ENCODE data around the gene NCDN.

NCDN gene

DNA sequence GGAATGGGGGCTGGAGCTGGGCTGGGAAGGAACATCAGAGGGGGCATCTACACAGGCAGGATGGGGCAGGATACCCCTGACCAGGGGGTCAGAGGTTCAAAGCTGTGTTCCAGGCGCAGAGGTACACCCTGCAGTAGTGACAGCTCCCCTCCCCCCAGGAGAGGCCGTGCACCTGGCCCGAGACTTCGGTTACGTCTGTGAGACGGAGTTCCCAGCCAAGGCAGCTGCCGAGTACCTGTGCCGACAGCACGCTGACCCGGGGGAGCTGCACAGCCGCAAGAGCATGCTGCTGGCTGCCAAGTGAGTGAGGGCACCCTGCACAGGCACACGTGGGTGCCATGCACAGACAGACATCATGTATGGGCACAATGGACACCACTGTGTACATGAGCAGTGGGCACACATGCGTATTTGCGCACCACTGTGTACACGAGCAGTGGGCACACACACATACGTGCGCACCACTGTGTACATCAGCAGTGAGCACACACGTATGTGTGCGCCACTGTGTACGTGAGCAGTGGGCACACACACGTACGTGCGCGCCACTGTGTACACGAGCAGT is 33.0 kb downstream of the NCDN start:
- no peak for DNase-seq (ENCODE audit: low read depth)

GRCh38 chr1:35591211-35591610 is 33.6 kb downstream of the NCDN start:
- DNase-seq (ENCODE audit: low read depth), result no peak

GRCh38 chr1:35592991-35593769 is 35.6 kb downstream of the NCDN start:
- DNase-seq (ENCODE audit: low read depth), result no peak

DNA sequence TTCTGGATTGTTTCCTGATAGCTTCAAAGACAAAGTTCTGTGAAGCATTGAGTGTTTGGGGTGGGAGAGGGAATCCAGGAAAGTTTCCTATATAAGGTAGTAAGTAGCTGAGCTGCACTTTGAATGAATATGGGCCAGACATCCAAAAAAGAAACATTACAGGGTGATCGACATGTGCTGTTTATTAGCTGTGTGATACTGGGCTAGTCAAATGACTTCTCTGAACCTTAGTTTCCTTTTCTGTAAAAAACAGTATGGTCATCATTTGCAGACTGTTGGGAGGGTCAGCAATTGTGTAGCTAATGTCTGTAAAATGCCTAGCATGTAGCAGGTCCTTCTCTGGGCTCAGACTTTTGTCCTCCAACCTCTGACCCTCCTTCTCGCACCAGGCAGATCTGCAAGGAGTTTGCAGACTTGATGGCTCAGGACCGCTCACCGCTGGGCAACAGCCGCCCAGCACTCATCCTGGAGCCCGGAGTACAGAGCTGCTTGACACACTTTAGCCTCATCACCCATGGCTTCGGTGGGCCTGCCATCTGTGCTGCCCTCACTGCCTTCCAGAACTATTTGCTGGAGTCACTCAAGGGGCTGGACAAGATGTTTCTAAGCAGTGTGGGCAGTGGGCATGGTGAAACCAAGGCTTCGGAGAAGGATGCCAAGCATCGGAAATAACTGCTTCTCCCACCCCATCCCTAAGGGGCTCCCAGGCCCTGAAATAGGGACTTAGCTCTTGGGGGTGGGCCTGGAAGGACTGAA is 36.6 kb downstream of the NCDN start:
- DNase-seq (ENCODE audit: low read depth), result no peak

- DNase-seq (ENCODE audit: low read depth), result no peak
These were observed 38.1 kb downstream of the NCDN start for GRCh38 chr1:35595684-35596083.

DNA sequence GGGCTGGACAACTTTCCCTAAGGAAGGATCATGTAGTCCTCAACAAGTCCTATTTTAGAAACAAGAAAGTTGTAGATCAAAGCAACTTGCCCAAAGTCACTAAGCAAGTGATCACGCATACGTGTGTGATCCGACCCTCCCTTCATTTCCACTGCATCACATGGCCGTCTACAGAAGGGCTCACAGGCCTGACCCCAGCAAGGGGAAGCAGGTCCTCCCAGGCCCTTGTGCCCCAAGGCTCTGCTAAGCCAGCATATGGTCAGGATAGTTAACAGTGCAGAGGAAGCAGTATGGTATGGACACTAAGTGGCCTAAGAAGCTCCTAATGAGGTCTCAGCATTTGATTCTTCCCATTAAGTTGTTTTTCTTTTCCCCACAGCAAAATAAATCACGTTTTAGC is 40.3 kb downstream of the NCDN start:
- no peak for DNase-seq (ENCODE audit: low read depth)

GRCh38 chr1:35598895-35599294 is 41.3 kb downstream of the NCDN start:
- no peak for DNase-seq (ENCODE audit: low read depth)

DNA sequence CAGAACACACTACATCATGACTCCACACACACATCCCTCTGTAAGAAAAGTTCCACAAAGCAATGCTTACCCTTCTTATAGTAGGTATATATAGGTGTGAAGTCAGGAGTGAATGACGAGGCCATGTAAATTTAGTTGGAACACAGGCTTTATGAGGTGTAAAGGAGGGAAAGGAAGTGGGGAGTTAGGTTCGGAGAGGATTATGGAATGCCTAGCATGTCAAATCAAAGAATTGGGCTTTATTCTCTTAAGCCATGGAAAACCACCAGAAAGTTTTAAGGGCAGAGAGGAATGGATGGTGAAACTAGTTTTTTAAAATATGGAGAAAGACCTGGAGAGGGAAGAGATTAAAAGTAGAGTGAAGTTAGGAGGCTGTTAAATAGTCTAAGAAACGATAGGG is 41.8 kb downstream of the NCDN start:
- no peak for DNase-seq (ENCODE audit: low read depth)

GRCh38 chr1:35600593-35600992 is 43.0 kb downstream of the NCDN start:
- no peak for DNase-seq (ENCODE audit: low read depth)

- DNase-seq (ENCODE audit: low read depth), result no peak
These were observed 45.9 kb downstream of the NCDN start for GRCh38 chr1:35603468-35603867.

DNA sequence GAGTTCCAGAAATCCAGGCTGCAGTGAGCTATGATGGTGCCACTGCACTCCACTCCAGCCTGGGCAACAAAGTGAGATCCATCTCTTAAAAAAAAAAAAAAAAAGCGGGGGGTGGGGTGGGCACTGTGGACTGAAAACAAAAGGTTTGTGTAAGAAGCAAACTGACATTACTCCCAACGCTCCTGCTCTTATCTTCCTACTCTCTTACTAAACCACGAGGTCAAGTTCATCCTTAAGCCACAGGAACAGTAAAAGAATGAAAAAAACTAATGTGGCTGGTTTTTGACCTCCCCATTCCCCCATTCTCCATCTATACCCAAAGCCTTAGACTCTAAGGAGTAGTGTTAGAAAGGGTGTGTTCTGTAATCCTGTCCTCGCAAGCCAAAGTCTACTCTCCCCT is 46.3 kb downstream of the NCDN start:
- no peak for DNase-seq (ENCODE audit: low read depth)

DNA sequence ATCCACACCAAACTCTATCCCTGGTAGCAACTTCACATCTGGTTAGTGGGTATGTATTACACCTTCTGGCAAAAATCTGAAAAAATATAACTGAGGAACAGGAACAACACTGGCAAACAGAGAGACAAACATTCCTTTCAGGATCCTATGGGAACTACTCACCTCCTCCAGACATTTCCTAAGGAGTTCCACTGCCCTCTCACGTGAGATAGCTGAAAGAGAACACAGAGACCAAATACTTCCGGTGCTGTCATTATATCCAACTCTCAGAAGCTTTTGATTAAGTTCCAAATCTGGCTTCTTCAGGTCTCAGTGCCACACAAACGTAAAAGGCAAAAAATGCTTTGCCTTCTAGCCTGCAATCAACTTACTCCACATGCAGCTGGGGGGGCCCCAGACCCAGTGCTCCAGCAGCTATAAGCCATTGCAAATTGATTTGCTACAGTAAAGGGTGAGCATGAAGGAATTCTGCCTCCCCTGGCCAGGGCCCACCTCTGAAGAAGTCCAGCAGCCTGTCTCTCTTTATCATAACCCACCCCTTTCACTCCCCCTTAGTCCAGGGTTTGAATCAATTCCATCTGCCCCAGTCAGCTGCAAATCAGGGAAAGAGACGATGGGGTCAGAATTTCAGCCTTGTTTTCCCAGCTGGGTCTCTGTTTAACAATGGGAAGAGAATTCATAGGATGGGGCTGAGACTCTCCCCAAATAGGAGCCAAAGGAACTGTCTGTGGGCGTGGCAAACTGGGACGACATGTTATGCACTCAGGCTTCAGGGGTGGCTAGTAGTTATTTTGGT is 47.7 kb downstream of the NCDN start:
- DNase-seq (ENCODE audit: low read depth), result no peak

DNA sequence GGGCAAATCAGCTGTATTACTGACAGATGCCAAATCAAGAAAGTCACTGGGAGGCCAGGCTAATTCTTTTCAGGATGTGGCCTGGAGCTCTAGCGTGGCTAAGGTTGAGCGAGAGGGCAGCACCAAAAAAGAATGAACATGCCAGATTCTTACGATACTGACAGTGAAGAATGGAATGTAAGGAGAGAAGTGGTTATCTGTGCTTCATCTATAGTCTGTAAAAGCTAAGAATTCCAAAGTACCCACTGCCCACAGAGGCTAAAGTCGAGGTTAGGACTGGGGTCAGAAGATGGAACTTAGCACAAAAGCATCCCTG is 48.2 kb downstream of the NCDN start:
- DNase-seq (ENCODE audit: low read depth), result no peak

DNA sequence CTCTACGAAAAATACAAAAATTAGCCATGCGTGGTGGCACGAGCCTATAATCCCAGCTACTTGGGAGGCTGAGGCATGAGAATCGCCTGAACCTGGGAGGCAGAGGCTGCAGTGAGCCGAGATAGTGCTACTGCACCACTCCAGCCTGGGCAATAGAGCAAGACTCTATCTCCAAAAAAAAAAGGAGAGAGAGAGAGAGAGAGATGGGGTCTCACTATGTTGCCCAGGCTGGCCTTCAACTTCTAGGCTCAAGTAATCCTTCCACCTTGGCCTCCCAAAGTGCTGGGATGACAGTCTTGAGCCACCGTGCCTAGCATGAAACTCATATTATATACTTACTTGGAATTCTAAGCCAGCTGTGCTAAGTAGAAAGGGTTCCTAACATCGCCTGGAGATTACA is 54.1 kb downstream of the NCDN start:
- DNase-seq (ENCODE audit: low read depth), result no peak

- DNase-seq (ENCODE audit: low read depth), result no peak
These were observed 57.8 kb downstream of the NCDN start for GRCh38 chr1:35615440-35615839.

Data from activated gamma-delta T cell treated with anti-CD3 and anti-CD28 coated beads, Interleukin-2, amount 50 U/mL, for 16 hours (primary cell).